ENCODE measurements around the gene POMGNT1. TPM values are rescaled to one million over a fixed set of nuclear protein-coding genes. Genes with fewer than 3 reads are reported as not detected.
A peak's percentile ranks its signal among the peaks of the same experiment; 100 is the strongest.

POMGNT1 gene
- total RNA-seq, 2 experiments from 2014 or later, result 32.4 to 32.9 TPM

- intact Hi-C loops (cut with micrococcal nuclease), result loop anchor here (2.0 kb wide), 1 partner anchor 34 kb away; the partner anchor contains the start of gene PIK3R3
Observed at GRCh38 chr1:46166521-46167462, 31.4 kb downstream of the POMGNT1 start.

GRCh38 chr1:46160212-46160611 is 38.0 kb downstream of the POMGNT1 start:
- intact Hi-C loops (cut with micrococcal nuclease), result no loop called here
- CTCF ChIA-PET, result interaction anchor here (0.6 to 1.4 kb wide), 3 partner anchors 29 to 124 kb away, joined by 3 to 4 read pairs (median 3); no protein-coding TSS in a partner anchor
- Mint-ChIP-seq H3K4me1 (ENCODE audit: low read depth) (no peaks in the 10 kb centered on the region), H3K27me3 (ENCODE audit: low read depth) (no peaks in the 10 kb centered on the region), H3K4me3 (no peak overlapping the region), H3K9me3 (no peaks in the 10 kb centered on the region), H3K36me3 (ENCODE audit: low read depth) (no peaks in the 10 kb centered on the region), H3K27ac (no peak overlapping the region)
- no peak for DNase-seq

More at GRCh38 chr1:46166521-46167462, 31.4 kb downstream of the POMGNT1 start:
- DNase-seq, result peak; percentile 72
- no peaks in the 10 kb centered on the region for H3K36me3 Mint-ChIP-seq (ENCODE audit: low read depth)
- H3K4me1 Mint-ChIP-seq (ENCODE audit: low read depth), result peaks cover 14% of the 10 kb centered on the region
- CTCF ChIA-PET, result interaction anchor here (0.9 to 2.3 kb wide), 5 partner anchors 10 to 80 kb away, joined by 3 to 12 read pairs (median 7); partner anchors contain the start of gene P3R3URF
- no peaks in the 10 kb centered on the region for H3K9me3 Mint-ChIP-seq
- peaks cover 4% of the 10 kb centered on the region for H3K27me3 Mint-ChIP-seq (ENCODE audit: low read depth)
- peak overlapping the region; percentile 75 for H3K4me3 Mint-ChIP-seq
- peak overlapping the region; percentile 79 for H3K27ac Mint-ChIP-seq

DNA sequence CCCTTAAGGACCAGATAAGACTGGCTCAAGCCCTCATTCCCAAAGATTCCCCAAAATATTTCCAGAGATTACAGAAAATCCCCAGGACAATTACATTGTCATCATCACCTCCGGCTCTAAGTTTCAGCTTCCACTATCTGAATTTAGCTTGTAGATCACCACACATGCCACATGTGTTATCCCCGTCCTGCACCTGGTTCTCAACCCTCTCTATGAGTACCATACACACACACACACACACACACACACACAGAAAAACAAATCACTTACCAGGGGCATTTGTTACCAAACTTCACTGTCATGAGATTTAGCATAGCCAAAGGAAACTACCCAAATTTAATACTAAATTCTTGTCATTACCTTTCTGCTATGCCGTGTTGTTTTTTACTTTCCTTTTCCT is 38.7 kb downstream of the POMGNT1 start:
- CTCF ChIA-PET, result interaction anchor here (0.6 to 1.4 kb wide), 3 partner anchors 28 to 123 kb away, joined by 3 to 4 read pairs (median 3); no protein-coding TSS in a partner anchor
- intact Hi-C loops (cut with micrococcal nuclease), result no loop called here

GRCh38 chr1:46158312-46159281 is 39.6 kb downstream of the POMGNT1 start:
- Mint-ChIP-seq H3K9me3 (no peaks in the 10 kb centered on the region), H3K27ac (no peak overlapping the region), H3K4me3 (no peak overlapping the region), H3K27me3 (ENCODE audit: low read depth) (no peaks in the 10 kb centered on the region), H3K36me3 (ENCODE audit: low read depth) (no peaks in the 10 kb centered on the region), H3K4me1 (ENCODE audit: low read depth) (no peaks in the 10 kb centered on the region)
- CTCF ChIA-PET, result interaction anchor here (1.4 kb wide), 1 partner anchor 122 kb away, joined by 3 read pairs; no protein-coding TSS in a partner anchor
- intact Hi-C loops (cut with micrococcal nuclease), result no loop called here
- no peak for DNase-seq

More for the DNA sequence above, 38.7 kb downstream of the POMGNT1 start:
- Mint-ChIP-seq H3K4me3 (no peak overlapping the region), H3K27me3 (ENCODE audit: low read depth) (no peaks in the 10 kb centered on the region), H3K36me3 (ENCODE audit: low read depth) (no peaks in the 10 kb centered on the region), H3K4me1 (ENCODE audit: low read depth) (no peaks in the 10 kb centered on the region), H3K27ac (no peak overlapping the region), H3K9me3 (no peaks in the 10 kb centered on the region)
- no peak for DNase-seq

GRCh38 chr1:46157916-46158311 is 40.3 kb downstream of the POMGNT1 start:
- Mint-ChIP-seq H3K4me3 (no peak overlapping the region), H3K9me3 (no peaks in the 10 kb centered on the region), H3K27ac (no peak overlapping the region), H3K4me1 (ENCODE audit: low read depth) (no peaks in the 10 kb centered on the region), H3K36me3 (ENCODE audit: low read depth) (no peaks in the 10 kb centered on the region), H3K27me3 (ENCODE audit: low read depth) (no peaks in the 10 kb centered on the region)
- CTCF ChIA-PET, result interaction anchor here (1.9 kb wide), 1 partner anchor 66 kb away, joined by 10 read pairs; no protein-coding TSS in a partner anchor
- DNase-seq, result no peak
- intact Hi-C loops (cut with micrococcal nuclease), result no loop called here

DNA sequence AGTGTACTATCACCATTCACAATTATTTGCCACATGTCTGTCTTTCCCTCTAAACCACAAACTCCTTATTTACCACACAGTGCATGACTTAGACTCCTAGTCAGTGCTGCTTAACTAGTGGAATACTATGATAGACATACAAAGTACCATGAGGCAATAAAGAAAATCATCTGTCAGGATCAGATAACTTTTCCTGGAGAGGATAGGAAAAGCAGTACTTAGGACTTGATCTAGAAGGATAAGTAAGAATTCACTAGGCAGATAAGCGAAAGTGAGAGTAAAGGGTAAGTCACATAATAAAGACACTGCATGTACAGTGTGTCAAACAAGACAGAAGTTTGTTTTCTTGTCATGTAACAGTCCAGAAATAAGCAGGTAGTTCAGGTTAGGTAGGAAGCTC is 44.5 kb downstream of the POMGNT1 start:
- no peak for DNase-seq
- Mint-ChIP-seq H3K4me1 (ENCODE audit: low read depth) (no peaks in the 10 kb centered on the region), H3K9me3 (no peaks in the 10 kb centered on the region), H3K27ac (no peak overlapping the region), H3K36me3 (ENCODE audit: low read depth) (no peaks in the 10 kb centered on the region), H3K27me3 (ENCODE audit: low read depth) (no peaks in the 10 kb centered on the region), H3K4me3 (no peak overlapping the region)
- CTCF ChIA-PET, result no interaction called here
- intact Hi-C loops (cut with micrococcal nuclease), result no loop called here

GRCh38 chr1:46153228-46153627 is 45.0 kb downstream of the POMGNT1 start:
- CTCF ChIA-PET, result no interaction called here
- DNase-seq, result no peak
- H3K27me3 Mint-ChIP-seq (ENCODE audit: low read depth), result no peaks in the 10 kb centered on the region
- no peaks in the 10 kb centered on the region for H3K36me3 Mint-ChIP-seq (ENCODE audit: low read depth)
- no peak overlapping the region for H3K27ac Mint-ChIP-seq
- no peaks in the 10 kb centered on the region for H3K4me1 Mint-ChIP-seq (ENCODE audit: low read depth)
- intact Hi-C loops (cut with micrococcal nuclease), result no loop called here
- H3K4me3 Mint-ChIP-seq, result no peak overlapping the region
- H3K9me3 Mint-ChIP-seq, result no peaks in the 10 kb centered on the region

DNA sequence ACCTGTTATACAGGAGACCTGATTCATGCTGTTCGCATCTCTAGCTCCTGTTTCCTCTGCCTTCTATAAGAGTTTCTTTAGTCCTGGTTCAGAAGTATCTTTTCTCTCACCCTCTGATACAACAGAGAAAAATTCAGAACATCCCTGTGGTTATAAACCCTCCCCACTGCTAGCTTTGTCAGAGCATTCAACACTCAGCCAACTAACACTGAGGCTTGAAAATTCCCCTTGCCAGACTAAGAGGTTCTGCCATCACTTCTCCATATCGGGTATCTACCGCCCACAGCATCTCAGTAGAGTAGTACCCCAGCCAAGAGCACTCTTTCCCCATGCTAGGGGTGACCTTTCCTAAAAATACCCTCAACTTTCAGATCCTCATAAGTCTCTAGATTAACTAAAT is 46.2 kb downstream of the POMGNT1 start:
- Mint-ChIP-seq H3K4me3 (no peak overlapping the region), H3K9me3 (no peaks in the 10 kb centered on the region), H3K4me1 (ENCODE audit: low read depth) (no peaks in the 10 kb centered on the region), H3K27me3 (ENCODE audit: low read depth) (no peaks in the 10 kb centered on the region), H3K27ac (no peak overlapping the region), H3K36me3 (ENCODE audit: low read depth) (no peaks in the 10 kb centered on the region)
- DNase-seq, result no peak
- intact Hi-C loops (cut with micrococcal nuclease), result no loop called here
- CTCF ChIA-PET, result no interaction called here

- Mint-ChIP-seq H3K4me3 (no peak overlapping the region), H3K9me3 (no peaks in the 10 kb centered on the region), H3K27ac (no peak overlapping the region), H3K4me1 (ENCODE audit: low read depth) (no peaks in the 10 kb centered on the region), H3K36me3 (ENCODE audit: low read depth) (no peaks in the 10 kb centered on the region), H3K27me3 (ENCODE audit: low read depth) (no peaks in the 10 kb centered on the region)
- DNase-seq, result no peak
- CTCF ChIA-PET, result no interaction called here
- intact Hi-C loops (cut with micrococcal nuclease), result no loop called here
Observed at GRCh38 chr1:46150085-46150484, 48.1 kb downstream of the POMGNT1 start.

DNA sequence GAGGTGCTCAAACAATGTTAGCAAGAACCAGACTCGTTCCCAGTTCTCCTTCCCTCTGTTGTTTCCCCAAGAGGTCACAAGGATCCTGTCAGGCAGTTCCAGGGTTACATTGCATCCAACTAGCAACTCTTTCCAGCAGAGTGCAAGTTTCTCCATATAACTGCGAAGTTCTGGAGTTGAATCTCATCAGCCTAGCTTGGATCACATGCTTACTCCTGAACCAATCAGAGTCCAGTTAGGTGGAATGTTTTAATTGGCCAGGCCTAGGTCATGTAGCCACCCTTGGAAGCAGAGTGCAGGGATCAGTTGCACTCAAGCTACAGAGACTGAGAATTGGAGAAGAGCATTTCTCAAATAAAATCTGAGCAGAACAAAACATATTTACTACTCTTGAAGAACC is 49.9 kb downstream of the POMGNT1 start:
- Mint-ChIP-seq H3K9me3 (no peaks in the 10 kb centered on the region), H3K4me3 (no peak overlapping the region), H3K4me1 (ENCODE audit: low read depth) (no peaks in the 10 kb centered on the region), H3K36me3 (ENCODE audit: low read depth) (no peaks in the 10 kb centered on the region), H3K27ac (no peak overlapping the region), H3K27me3 (ENCODE audit: low read depth) (no peaks in the 10 kb centered on the region)
- no peak for DNase-seq
- intact Hi-C loops (cut with micrococcal nuclease), result no loop called here
- CTCF ChIA-PET, result no interaction called here
